A673 (cell line): ENCODE data around the gene SPATA6L. TPM values are rescaled to one million over a fixed set of nuclear protein-coding genes. Genes with fewer than 3 reads are reported as not detected.

Experiments
- BruUV-seq: library from RNA; stranded (reverse); fragments of 400-500 nt; replicated peaks from 2 replicates; lab custom pipeline; 2021; lab: Mats Ljungman, UMichigan
- CTCF ChIA-PET: fragments of 300-600 bp; sonication (Branson Sonifier 250); formaldehyde crosslinking; loops from one replicate; lab custom pipeline; 2022; ENCODE audit warnings: antibody characterized with exemption; lab: Charles Lee
- POLR2A ChIA-PET: fragments of 300-600 bp; sonication (Branson Sonifier 250); formaldehyde crosslinking; loops from one replicate; lab custom pipeline; 2022; ENCODE audit warnings: antibody characterized with exemption; ENCODE audit not compliant: low non-redundant PET; lab: Charles Lee
- DNase-seq: peaks from one replicate; pipeline ENCODE4 v3.0.0-alpha.2; 2015; ENCODE audit warnings: low spot score
- H3K27ac ChIP-seq: fragments of 200-600 bp; sonication (generic); 2 replicates; pipeline ENCODE4 v1.5.1; 2016; ENCODE audit warnings: mixed run types, low read depth, mild to moderate bottlenecking, mixed read lengths, antibody characterized with exemption, low read length; ENCODE audit not compliant: poor library complexity, severe bottlenecking
- H3K27me3 ChIP-seq: fragments of 200-600 bp; sonication (generic); replicated peaks from 2 replicates; pipeline ENCODE4 v1.6.1; 2017; ENCODE audit warnings: mixed run types, low read depth, mild to moderate bottlenecking, mixed read lengths, antibody characterized with exemption, low read length; ENCODE audit not compliant: insufficient read depth, poor library complexity
- H3K36me3 ChIP-seq: fragments of 200-600 bp; sonication (generic); 2 replicates; pipeline ENCODE4 v1.6.1; 2016; ENCODE audit warnings: mixed run types, mild to moderate bottlenecking, mixed read lengths, antibody characterized with exemption, low read length; ENCODE audit not compliant: insufficient read depth, poor library complexity, severe bottlenecking
- H3K4me1 ChIP-seq: fragments of 200-600 bp; sonication (generic); 2 replicates; pipeline ENCODE4 v1.6.1; 2017; ENCODE audit warnings: mixed run types, mild to moderate bottlenecking, mixed read lengths, antibody characterized with exemption, low read length; ENCODE audit not compliant: insufficient read depth, poor library complexity, severe bottlenecking
- H3K4me3 ChIP-seq: fragments of 200-600 bp; sonication (generic); 2 replicates; pipeline ENCODE4 v1.5.1; 2016; ENCODE audit warnings: low read depth, mixed run types, mild to moderate bottlenecking, mixed read lengths, low read length; ENCODE audit not compliant: poor library complexity, severe bottlenecking
- H3K9me3 ChIP-seq: fragments of 200-600 bp; sonication (generic); 2 replicates; pipeline ENCODE4 v1.6.1; 2016; ENCODE audit warnings: mixed run types, low read depth, mild to moderate bottlenecking, mixed read lengths, antibody characterized with exemption, low read length; ENCODE audit not compliant: poor library complexity, severe bottlenecking
- EZH2 ChIP-seq: fragments of 200-600 bp; sonication (generic); IDR thresholded peaks from 2 replicates; pipeline ENCODE4 v1.6.1; 2017; ENCODE audit warnings: borderline replicate concordance, low read depth, mild to moderate bottlenecking, mixed read lengths, antibody characterized with exemption, low read length; ENCODE audit not compliant: poor library complexity, severe bottlenecking
- intact Hi-C: fragments of 100-400 bp; cut with micrococcal nuclease; formaldehyde crosslinking; loops from one replicate; pipeline ENCODE4 v1.10.0; 2022; ENCODE audit not compliant: unreplicated experiment
- total RNA-seq: library from RNA; stranded (reverse); gene quantifications from 2 replicates; pipeline ENCODE4 v1.2.3, GENCODE V29; 2021
- TF ChIP-seq, protein P1 (sequence below): fragments of 300-800, 200-600 bp; sonication (generic); conservative IDR thresholded peaks from 2 replicates; pipeline ENCODE4 v1.5.1; 2017; ENCODE audit warnings: low read depth, mild to moderate bottlenecking, antibody characterized with exemption, low read length, moderate library complexity, mixed read lengths

Gene SPATA6L
- total RNA-seq, 1 experiment from 2014 or later, result 21.2 TPM

DNA sequence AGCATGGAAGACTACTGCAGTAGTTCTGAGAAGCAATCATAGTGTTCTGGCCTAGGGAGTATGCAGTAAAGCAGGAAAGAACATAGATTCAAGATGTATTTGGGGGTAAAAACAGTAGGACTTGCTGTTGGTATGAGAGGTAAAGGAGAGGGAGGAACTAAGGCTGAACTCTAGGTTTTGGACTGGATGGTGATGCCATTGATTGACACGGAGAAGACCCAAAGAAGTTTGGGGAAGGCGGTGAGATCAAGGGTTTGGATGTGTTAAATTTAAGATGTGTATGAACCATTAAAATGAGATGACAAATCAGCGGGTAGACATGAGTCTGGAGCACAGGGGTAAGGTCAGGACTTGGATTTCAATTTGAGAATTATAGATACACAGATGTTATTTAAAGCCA is 11.1 kb upstream of the SPATA6L start:
- no TSS peak for BruUV-seq
- Histone ChIP-seq H3K27me3 (no peaks in the 10 kb centered on the region), H3K4me3 (no peak overlapping the region), H3K27ac (peak overlapping the region; percentile 98), H3K9me3 (no peaks in the 10 kb centered on the region), H3K36me3 (no peaks in the 10 kb centered on the region), H3K4me1 (peaks cover 12% of the 10 kb centered on the region)
- POLR2A ChIA-PET, result interaction anchor here (0.6 kb wide), 1 partner anchor 21 kb away, joined by 17 read pairs; no protein-coding TSS in a partner anchor
- no peak for TF ChIP-seq EZH2
- TF ChIP-seq, protein P1, sequence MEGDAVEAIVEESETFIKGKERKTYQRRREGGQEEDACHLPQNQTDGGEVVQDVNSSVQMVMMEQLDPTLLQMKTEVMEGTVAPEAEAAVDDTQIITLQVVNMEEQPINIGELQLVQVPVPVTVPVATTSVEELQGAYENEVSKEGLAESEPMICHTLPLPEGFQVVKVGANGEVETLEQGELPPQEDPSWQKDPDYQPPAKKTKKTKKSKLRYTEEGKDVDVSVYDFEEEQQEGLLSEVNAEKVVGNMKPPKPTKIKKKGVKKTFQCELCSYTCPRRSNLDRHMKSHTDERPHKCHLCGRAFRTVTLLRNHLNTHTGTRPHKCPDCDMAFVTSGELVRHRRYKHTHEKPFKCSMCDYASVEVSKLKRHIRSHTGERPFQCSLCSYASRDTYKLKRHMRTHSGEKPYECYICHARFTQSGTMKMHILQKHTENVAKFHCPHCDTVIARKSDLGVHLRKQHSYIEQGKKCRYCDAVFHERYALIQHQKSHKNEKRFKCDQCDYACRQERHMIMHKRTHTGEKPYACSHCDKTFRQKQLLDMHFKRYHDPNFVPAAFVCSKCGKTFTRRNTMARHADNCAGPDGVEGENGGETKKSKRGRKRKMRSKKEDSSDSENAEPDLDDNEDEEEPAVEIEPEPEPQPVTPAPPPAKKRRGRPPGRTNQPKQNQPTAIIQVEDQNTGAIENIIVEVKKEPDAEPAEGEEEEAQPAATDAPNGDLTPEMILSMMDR, result no peak
- CTCF ChIA-PET, result interaction anchor here (0.7 kb wide), 1 partner anchor 65 kb away, joined by 6 read pairs; no protein-coding TSS in a partner anchor
- intact Hi-C loops, result no loop called here
- DNase-seq, result no peak

DNA sequence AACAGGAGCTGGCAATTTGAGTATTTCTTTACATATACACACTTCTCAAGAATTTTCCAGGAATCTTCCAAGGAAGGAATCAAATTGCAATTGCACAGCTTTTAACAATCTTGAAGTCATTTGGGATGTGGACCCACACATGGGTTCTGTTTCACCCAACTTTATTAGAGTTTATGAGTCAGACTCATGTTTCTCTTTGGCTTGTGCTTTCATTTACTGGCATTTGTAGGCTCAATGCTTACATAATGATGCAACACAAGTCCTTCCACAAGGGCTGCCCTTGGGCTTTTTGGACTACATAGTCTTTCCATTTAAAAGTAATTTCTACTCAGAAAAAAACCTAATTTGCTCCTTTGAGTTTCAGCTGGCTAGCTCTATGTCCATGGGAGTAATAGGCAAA is 8.5 kb upstream of the SPATA6L start:
- intact Hi-C loops, result no loop called here
- Histone ChIP-seq H3K4me1 (peaks cover 12% of the 10 kb centered on the region), H3K27ac (no peak overlapping the region), H3K9me3 (no peaks in the 10 kb centered on the region), H3K36me3 (no peaks in the 10 kb centered on the region), H3K4me3 (no peak overlapping the region), H3K27me3 (no peaks in the 10 kb centered on the region)
- no peak for DNase-seq
- CTCF ChIA-PET, result no interaction called here
- BruUV-seq, result no TSS peak
- no peak for TF ChIP-seq EZH2
- TF ChIP-seq, protein P1, result no peak
- POLR2A ChIA-PET, result no interaction called here

DNA sequence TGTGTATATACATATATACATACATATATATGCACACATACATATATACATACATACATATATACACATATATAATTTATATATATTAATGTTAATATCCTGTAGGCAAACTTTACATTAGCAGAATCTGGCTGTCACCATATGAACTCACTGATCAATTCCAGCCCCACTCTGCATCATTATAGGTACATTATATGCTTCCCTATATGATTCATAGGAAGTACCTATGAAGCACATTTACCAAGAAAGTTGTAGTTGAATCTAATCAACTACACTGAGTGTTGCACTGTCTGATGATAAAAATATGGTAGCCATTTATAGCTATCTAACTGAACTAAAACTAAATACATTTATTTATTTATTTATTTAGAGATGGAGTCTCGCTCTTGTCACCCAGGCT is 5.5 kb upstream of the SPATA6L start:
- CTCF ChIA-PET, result no interaction called here
- peaks cover 10% of the 10 kb centered on the region for H3K4me1 ChIP-seq
- DNase-seq, result no peak
- H3K27ac ChIP-seq, result no peak overlapping the region
- H3K9me3 ChIP-seq, result no peaks in the 10 kb centered on the region
- BruUV-seq, result no TSS peak
- H3K27me3 ChIP-seq, result no peaks in the 10 kb centered on the region
- no peak overlapping the region for H3K4me3 ChIP-seq
- no peaks in the 10 kb centered on the region for H3K36me3 ChIP-seq
- POLR2A ChIA-PET, result no interaction called here
- TF ChIP-seq, protein P1, result no peak
- TF ChIP-seq EZH2, result no peak
- intact Hi-C loops, result no loop called here
